ENCODE data around the gene SDK2. TPM values are rescaled to one million over a fixed set of nuclear protein-coding genes. Genes with fewer than 3 reads are reported as not detected.

SDK2 gene
- total RNA-seq, 2 donors from 2014 or later: 0.26 to 0.33 TPM

DNA sequence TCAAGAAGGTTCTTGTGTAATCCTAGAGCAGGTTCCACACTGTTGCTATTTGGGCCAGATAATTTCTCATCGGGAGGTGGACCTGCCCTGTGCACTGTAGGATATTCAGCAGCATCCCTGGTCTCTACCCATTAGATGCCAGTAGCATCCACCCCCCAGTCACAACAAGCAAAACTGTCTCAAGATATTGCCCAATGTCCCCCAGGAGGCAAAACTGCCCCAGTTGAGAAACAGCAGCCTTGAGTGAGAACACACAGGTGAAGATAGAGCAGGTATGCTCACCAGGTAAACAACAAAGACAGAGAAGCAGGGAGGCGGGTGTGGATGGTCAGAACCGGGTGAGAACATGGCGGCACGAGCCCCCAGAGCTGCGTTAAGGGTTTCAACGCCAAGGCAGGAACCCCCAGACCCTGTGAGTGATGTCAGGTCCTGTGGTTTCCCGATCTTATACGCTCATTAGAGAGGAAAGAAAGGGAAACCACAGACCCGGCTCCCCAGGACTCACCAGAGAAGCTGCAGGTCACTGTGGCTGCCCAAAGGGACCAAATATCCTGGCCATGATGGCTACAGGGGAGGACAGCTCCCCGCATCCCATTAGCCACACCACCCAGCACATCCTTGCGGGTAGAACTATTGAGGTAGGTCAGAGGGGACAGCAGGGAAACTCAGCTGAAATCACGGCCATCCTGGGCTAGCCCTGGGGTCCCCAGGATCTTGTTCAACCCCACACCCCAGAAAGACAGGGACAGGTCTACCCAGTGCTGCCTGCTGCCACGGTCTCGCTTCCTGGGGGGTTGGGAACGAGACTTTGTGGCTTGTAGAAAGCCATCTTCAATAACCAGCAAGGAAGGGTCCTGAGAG lies 353.6 kb downstream of the SDK2 start:
- no peak for ATAC-seq
- intact Hi-C loops (cut with DNase I): no loop called here
- WGBS, 2 donors: 34 to 53% methylated on average over 9 to 16 of the region's 16 CpGs
- Histone ChIP-seq H3K4me1 (peaks cover 100% of the 10 kb centered on the region), H3K9me3 (no peaks in the 10 kb centered on the region), H3K27ac (peak overlapping the region; percentile 87 to 92 (median 91)), H3K27me3 (no peaks in the 10 kb centered on the region), H3K36me3 (replicated peaks in 1 of 2; ENCODE audit: insufficient read depth in 1 of 2, low read depth in 2 of 2) (peaks cover 6% of the 10 kb centered on the region in 2 donors), H3K4me3 (no peak overlapping the region)
- no peak for TF ChIP-seq POLR2A (IDR thresholded peaks at IDR 0.05)
- TF ChIP-seq, protein P1, sequence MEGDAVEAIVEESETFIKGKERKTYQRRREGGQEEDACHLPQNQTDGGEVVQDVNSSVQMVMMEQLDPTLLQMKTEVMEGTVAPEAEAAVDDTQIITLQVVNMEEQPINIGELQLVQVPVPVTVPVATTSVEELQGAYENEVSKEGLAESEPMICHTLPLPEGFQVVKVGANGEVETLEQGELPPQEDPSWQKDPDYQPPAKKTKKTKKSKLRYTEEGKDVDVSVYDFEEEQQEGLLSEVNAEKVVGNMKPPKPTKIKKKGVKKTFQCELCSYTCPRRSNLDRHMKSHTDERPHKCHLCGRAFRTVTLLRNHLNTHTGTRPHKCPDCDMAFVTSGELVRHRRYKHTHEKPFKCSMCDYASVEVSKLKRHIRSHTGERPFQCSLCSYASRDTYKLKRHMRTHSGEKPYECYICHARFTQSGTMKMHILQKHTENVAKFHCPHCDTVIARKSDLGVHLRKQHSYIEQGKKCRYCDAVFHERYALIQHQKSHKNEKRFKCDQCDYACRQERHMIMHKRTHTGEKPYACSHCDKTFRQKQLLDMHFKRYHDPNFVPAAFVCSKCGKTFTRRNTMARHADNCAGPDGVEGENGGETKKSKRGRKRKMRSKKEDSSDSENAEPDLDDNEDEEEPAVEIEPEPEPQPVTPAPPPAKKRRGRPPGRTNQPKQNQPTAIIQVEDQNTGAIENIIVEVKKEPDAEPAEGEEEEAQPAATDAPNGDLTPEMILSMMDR (IDR thresholded peaks at IDR 0.05): no peak
- DNase-seq: peak in 3 of 4 donors; percentile 24 to 55 (median 54)

DNA sequence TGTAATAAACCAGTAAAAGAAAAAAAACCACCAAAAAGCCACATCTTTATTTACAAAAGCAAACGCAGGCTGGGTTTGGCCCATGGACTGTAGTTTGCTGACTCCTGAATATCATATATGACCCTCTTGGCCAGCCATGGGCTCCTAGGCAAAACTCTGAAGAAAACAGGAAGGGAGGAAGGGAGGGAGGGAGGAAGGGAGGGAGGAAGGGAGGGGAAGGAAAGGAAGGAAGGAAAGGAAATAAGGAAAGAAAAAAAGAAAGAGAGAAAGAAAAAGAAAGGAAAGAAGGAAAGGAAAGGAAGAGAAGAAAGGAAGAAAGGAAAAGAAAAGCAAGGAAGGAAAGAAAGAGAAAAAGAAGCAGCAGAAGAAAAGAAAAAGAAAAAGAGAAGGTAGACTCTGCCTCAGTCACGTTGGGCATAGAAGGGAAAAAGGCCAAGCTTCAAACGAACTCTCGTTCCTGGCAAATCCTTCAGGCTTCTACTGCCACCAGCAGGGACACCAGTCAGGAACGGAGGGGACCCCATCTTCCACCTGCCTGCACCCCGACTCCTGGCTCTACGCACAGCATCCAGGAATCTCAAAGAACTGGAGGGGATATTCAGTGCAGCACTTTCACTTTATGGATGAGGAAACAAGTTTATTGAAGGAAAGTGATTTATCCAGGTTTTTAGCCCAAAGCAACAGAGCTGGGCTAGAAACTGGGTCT lies 354.5 kb downstream of the SDK2 start:
- TF ChIP-seq, protein P1 (IDR thresholded peaks at IDR 0.05): no peak
- no peak for TF ChIP-seq POLR2A (IDR thresholded peaks at IDR 0.05)
- intact Hi-C loops (cut with DNase I): no loop called here
- Histone ChIP-seq H3K4me3 (no peak overlapping the region), H3K9me3 (no peaks in the 10 kb centered on the region), H3K4me1 (peaks cover 98% of the 10 kb centered on the region), H3K27me3 (no peaks in the 10 kb centered on the region), H3K27ac (peak overlapping the region; percentile 87 to 92 (median 91)), H3K36me3 (replicated peaks in 1 of 2; ENCODE audit: insufficient read depth in 1 of 2, low read depth in 2 of 2) (peaks cover 13 to 16% of the 10 kb centered on the region in 2 donors)
- WGBS, 2 donors: 31 to 34% methylated on average over 7 of the region's 7 CpGs
- DNase-seq (peak in 1 of 4 donors; percentile 14), ATAC-seq (no peak)

DNA sequence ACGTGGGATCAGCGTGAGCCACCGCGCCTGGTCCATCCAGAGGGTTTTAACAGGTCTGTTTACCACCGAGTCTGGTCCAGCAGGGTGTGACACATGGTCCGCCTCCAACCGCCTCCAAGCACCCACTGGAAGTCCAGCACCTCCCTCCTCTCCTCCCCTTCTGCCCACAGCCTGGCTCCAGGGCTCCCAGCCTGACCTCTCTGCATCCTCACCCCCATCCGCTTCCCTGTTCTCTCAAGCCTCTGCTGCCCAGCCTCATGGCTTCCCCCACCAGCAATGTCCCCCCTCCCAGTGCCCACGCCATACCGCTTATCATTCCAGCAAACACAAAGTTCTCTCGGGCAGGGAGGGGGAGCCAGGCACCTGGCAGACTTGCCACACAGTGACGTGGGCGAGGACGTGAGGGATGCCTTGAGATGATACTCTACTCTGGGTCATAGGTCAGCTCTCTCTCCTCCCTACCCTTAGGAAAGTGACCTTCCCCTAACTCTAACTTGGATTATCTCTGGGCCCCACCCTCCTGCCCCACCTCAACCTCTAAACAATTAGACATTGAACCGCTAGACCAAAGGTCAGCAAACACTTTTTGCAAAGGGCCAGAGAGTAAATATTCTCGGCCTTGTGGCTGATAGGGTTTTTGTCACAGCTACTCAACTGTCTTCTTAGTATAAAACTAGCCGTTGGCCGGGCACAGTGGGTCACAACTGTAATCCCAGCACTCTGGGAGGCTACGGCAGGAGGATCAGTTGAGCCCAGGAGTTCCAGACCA lies 355.5 kb downstream of the SDK2 start:
- peak in 2 of 3 donors; percentile 26 to 49 for TF ChIP-seq POLR2A (IDR thresholded peaks at IDR 0.05)
- TF ChIP-seq, protein P1 (IDR thresholded peaks at IDR 0.05): peak in 3 of 7 experiments; percentile 17 to 19 (median 17)
- Histone ChIP-seq H3K27me3 (no peaks in the 10 kb centered on the region), H3K4me1 (peaks cover 88% of the 10 kb centered on the region), H3K4me3 (no peak overlapping the region), H3K27ac (peak overlapping the region; percentile 85 to 92 (median 89)), H3K9me3 (no peaks in the 10 kb centered on the region), H3K36me3 (replicated peaks in 1 of 2; ENCODE audit: insufficient read depth in 1 of 2, low read depth in 2 of 2) (peaks cover 16 to 19% of the 10 kb centered on the region in 2 donors)
- WGBS, 2 donors: 14 to 19% methylated on average over 19 of the region's 19 CpGs
- intact Hi-C loops (cut with DNase I): no loop called here
- DNase-seq (peak; percentile 85 to 94 (median 90)), ATAC-seq (peak; percentile 69)

DNA sequence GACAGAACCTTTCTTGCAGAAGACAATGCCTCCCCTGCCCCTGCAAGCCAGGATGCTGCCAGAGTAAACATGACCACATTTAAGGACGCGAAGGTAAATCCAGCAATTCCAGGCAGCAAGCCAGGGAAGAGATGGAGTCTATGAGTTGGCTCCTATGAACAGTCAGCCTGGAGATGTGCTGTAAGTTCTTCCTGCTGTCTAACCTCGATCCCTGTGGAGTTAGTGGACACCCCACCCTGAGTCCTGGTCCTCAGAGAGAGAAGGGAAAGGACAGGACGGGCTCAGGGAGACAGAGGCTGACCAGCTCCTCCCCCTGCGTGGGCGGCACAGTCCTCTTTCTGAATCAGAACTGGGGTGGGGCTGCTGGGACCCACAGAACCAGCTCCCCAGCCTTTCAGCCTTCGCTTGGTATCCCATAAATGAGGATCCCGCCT lies 357.4 kb downstream of the SDK2 start:
- intact Hi-C loops (cut with DNase I): no loop called here
- WGBS, 2 donors: 53% methylated on average over 8 of the region's 8 CpGs; no CpG with 5 or more reads in 1 of the 2 donors
- peak overlapping the region; percentile 18 to 92 (median 89) for H3K27ac ChIP-seq
- H3K4me3 ChIP-seq: no peak overlapping the region
- ATAC-seq: no peak
- peaks cover 18 to 19% of the 10 kb centered on the region in 2 donors for H3K36me3 ChIP-seq (replicated peaks in 1 of 2; ENCODE audit: insufficient read depth in 1 of 2, low read depth in 2 of 2)
- peak in 2 of 4 donors; percentile 30 to 38 for DNase-seq
- no peaks in the 10 kb centered on the region for H3K9me3 ChIP-seq
- TF ChIP-seq, protein P1 (IDR thresholded peaks at IDR 0.05): no peak
- no peak for TF ChIP-seq POLR2A (IDR thresholded peaks at IDR 0.05)
- peaks cover 74% of the 10 kb centered on the region for H3K4me1 ChIP-seq
- H3K27me3 ChIP-seq: no peaks in the 10 kb centered on the region
